ENCODE measurements around the gene BTN1A1. TPM values are rescaled to one million over a fixed set of nuclear protein-coding genes. Genes with fewer than 3 reads are reported as not detected.

The BTN1A1 gene
- total and polyA plus RNA-seq, 9 of the 15 experiments (the other 6 are each of a cell fraction or from before 2014, with no cell fraction given), result 0.01 to 0.15 (median 0.06) TPM; not detected in 4

GRCh38 chr6:26491604-26492003, 8.5 kb upstream of the BTN1A1 start (continued):
- TF ChIP-seq MAFG (tag; conservative IDR thresholded peaks at IDR 0.05) (peak; percentile 17; the same call in 1 of the 2 replicates), RB1 (IDR thresholded peaks at IDR 0.05; ENCODE audit: low read depth) (no peak), HOXB6 (CRISPR knock-in tag; IDR thresholded peaks at IDR 0.05; ENCODE audit: borderline replicate concordance) (no peak), ZNF24 (IDR thresholded peaks at IDR 0.05) (no peak), FOXM1 (IDR thresholded peaks at IDR 0.05; ENCODE audit: low read depth) (no peak), FOXM1 (CRISPR knock-in tag; IDR thresholded peaks at IDR 0.05; ENCODE audit: low read depth) (no peak), CBFA2T2 (conservative IDR thresholded peaks at IDR 0.05) (no peak), PCBP1 (IDR thresholded peaks at IDR 0.05; ENCODE audit: low read depth, low read length, poor library complexity, severe bottlenecking) (no peak), MEF2D (tag; conservative IDR thresholded peaks at IDR 0.05; ENCODE audit: low read depth) (peak; percentile 79), KAT8 (IDR thresholded peaks at IDR 0.05; ENCODE audit: low read depth) (no peak), CEBPG (CRISPR knock-in tag; IDR thresholded peaks at IDR 0.05) (no peak), CEBPG (tag; conservative IDR thresholded peaks at IDR 0.05 in 1 of 2, IDR thresholded peaks at IDR 0.05 in 1 of 2) (no peak), RBM17 (IDR thresholded peaks at IDR 0.05; ENCODE audit: borderline replicate concordance, low read depth, low read length) (no peak), ZNF354B (CRISPR knock-in tag; IDR thresholded peaks at IDR 0.05) (no peak; the same call in 1 of the 2 replicates), NFIC (IDR thresholded peaks at IDR 0.05) (no peak), ZNF780A (CRISPR knock-in tag; IDR thresholded peaks at IDR 0.05) (no peak), ZNF76 (CRISPR knock-in tag; IDR thresholded peaks at IDR 0.05; ENCODE audit: borderline replicate concordance) (no peak), SMARCA5 (IDR thresholded peaks at IDR 0.05) (no peak), FOXO4 (CRISPR knock-in tag; IDR thresholded peaks at IDR 0.05) (no peak), ZNF639 (CRISPR knock-in tag; conservative IDR thresholded peaks at IDR 0.05 in 1 of 2, IDR thresholded peaks at IDR 0.05 in 1 of 2) (peak in 1 of 2 experiments; percentile 68; a peak in 2 of 4 replicates), HNRNPLL (IDR thresholded peaks at IDR 0.05; ENCODE audit: low read depth, low read length, poor library complexity, severe bottlenecking) (no peak), ZNF668 (CRISPR knock-in tag; IDR thresholded peaks at IDR 0.05) (peak; percentile 65; the same call in 1 of the 2 replicates), ZKSCAN8 (CRISPR knock-in tag; IDR thresholded peaks at IDR 0.05) (0 out of 2 replicates have a peak, but pooled peaks have one; percentile 38), ZNF584 (CRISPR knock-in tag; IDR thresholded peaks at IDR 0.05; ENCODE audit: low read depth) (no peak)
